HCT116 (cell line): ENCODE data around the gene TRIL. TPM values are rescaled to one million over a fixed set of nuclear protein-coding genes. Genes with fewer than 3 reads are reported as not detected.

Source experiments
- ATAC-seq: fragments of 200-7000 bp; cut with Tn5 transposase; 2 replicates; pipeline ENCODE4 v1.9.1; 2020; ENCODE audit warnings: mild to moderate bottlenecking, moderate library complexity
- BruUV-seq: library from RNA; stranded (reverse); fragments of 400-500 nt; replicated peaks from 2 replicates; lab custom pipeline; 2021; lab: Mats Ljungman, UMichigan
- CTCF ChIA-PET: fragments of 300-600 bp; sonication (Branson Sonifier 250); formaldehyde crosslinking; loops from one replicate; lab custom pipeline; 2021; ENCODE audit warnings: antibody characterized with exemption; lab: Charles Lee
- POLR2A ChIA-PET: fragments of 300-600, 350-600 bp; sonication (Branson Sonifier 250); formaldehyde crosslinking; loops from one replicate; lab custom pipeline; 2021; ENCODE audit warnings: antibody characterized with exemption; lab: Charles Lee
- RAD21 ChIA-PET, 2 experiments: fragments of 300-600 bp; sonication (Branson Sonifier 250); formaldehyde crosslinking; loops; one replicate each; lab custom pipeline; 2023; ENCODE audit warnings: low total read pairs in 2 of 2; ENCODE audit not compliant: uncharacterized antibody in 2 of 2, unreplicated experiment in 2 of 2, low non-redundant PET in 1 of 2; lab: Charles Lee
- DNase-seq: peaks from one replicate; pipeline ENCODE4 v3.0.0-alpha.2; 2010; ENCODE audit warnings: low read depth, low spot score
- H2AFZ ChIP-seq: fragments of 200-600 bp; shearing (Covaris generic), sonication (generic); 2 replicates; pipeline ENCODE4 v1.6.1; 2017; ENCODE audit warnings: low read depth, mixed run types, mixed read lengths, antibody characterized with exemption, low read length; ENCODE audit not compliant: poor library complexity, severe bottlenecking
- H3K27ac ChIP-seq: 2 replicates; pipeline ENCODE4 v1.5.1; 2012; ENCODE audit warnings: low read depth, low read length
- H3K27me3 ChIP-seq: fragments of 200-600 bp; sonication (generic); 2 replicates; pipeline ENCODE4 v1.6.1; 2016; ENCODE audit warnings: mixed run types, low read length, mixed read lengths; ENCODE audit not compliant: insufficient read depth
- H3K36me3 ChIP-seq, 2 experiments: fragments of 200-500 bp in 1 of 2; fragments of 200-600 bp in 1 of 2; sonication (Bioruptor generic) in 1 of 2; sonication (generic) in 1 of 2; 2 replicates each; pipeline versions ENCODE4 v1.5.1 to v1.6.1; 2014 to 2016; ENCODE audit warnings: low read length in 2 of 2, inconsistent platforms in 1 of 2, mixed read lengths in 1 of 2, mixed run types in 1 of 2; ENCODE audit not compliant: insufficient read depth in 2 of 2, control insufficient read depth in 1 of 2
- H3K4me1 ChIP-seq, 2 experiments: fragments of 200-600 bp in 1 of 2; sonication (generic) in 1 of 2; 2 replicates each; pipeline versions ENCODE4 v1.5.1 to v1.6.1; 2012 to 2017; ENCODE audit warnings: low read length in 2 of 2, inconsistent platforms in 1 of 2, mild to moderate bottlenecking in 1 of 2, mixed read lengths in 1 of 2, mixed run types in 1 of 2, moderate library complexity in 1 of 2; ENCODE audit not compliant: insufficient read depth in 2 of 2, control insufficient read depth in 1 of 2
- H3K4me2 ChIP-seq: fragments of 200-600 bp; sonication (generic); 2 replicates; pipeline ENCODE4 v1.6.1; 2017; ENCODE audit warnings: mixed run types, low read length, mixed read lengths
- H3K4me3 ChIP-seq, 2 experiments: fragments of 200-600 bp in 1 of 2; sonication (generic) in 1 of 2; replicated peaks in 1 of 2; 2 replicates each; pipeline ENCODE4 v1.5.1; 2011 to 2016; ENCODE audit warnings: low read length in 2 of 2, control low read depth in 1 of 2, low read depth in 1 of 2, mild to moderate bottlenecking in 1 of 2, mixed read lengths in 1 of 2, mixed run types in 1 of 2
- H3K79me2 ChIP-seq: fragments of 200-600 bp; sonication (generic); 2 replicates; pipeline ENCODE4 v1.6.1; 2017; ENCODE audit warnings: mild to moderate bottlenecking, mixed run types, low read length, moderate library complexity, mixed read lengths; ENCODE audit not compliant: insufficient read depth
- H3K9ac ChIP-seq: fragments of 200-600 bp; sonication (generic); 2 replicates; pipeline ENCODE4 v1.6.1; 2016; ENCODE audit warnings: low read length, mixed read lengths
- H3K9me2 ChIP-seq: fragments of 200-600 bp; sonication (generic), shearing (Covaris generic); 2 replicates; pipeline ENCODE4 v1.6.1; 2017; ENCODE audit warnings: mixed run types, mild to moderate bottlenecking, moderate library complexity; ENCODE audit not compliant: insufficient read depth
- H3K9me3 ChIP-seq, 2 experiments: fragments of 200-500 bp in 1 of 2; fragments of 200-600 bp in 1 of 2; sonication (Bioruptor generic) in 1 of 2; sonication (generic) in 1 of 2; 2 replicates each; pipeline ENCODE4 v1.6.1; 2014 to 2017; ENCODE audit warnings: low read length in 2 of 2, mixed read lengths in 2 of 2, inconsistent platforms in 1 of 2, low read depth in 1 of 2, mild to moderate bottlenecking in 1 of 2, mixed run types in 1 of 2, moderate library complexity in 1 of 2; ENCODE audit not compliant: control insufficient read depth in 1 of 2, insufficient read depth in 1 of 2
- H4K20me1 ChIP-seq: fragments of 200-600 bp; sonication (generic), shearing (Covaris generic); 2 replicates; pipeline ENCODE4 v1.6.1; 2017; ENCODE audit warnings: mixed run types, mild to moderate bottlenecking, moderate library complexity; ENCODE audit not compliant: insufficient read depth
- ATF3 ChIP-seq: IDR thresholded peaks from 2 replicates; pipeline ENCODE4 v1.6.1; 2012
- CEBPB ChIP-seq: IDR thresholded peaks from 2 replicates; pipeline ENCODE4 v1.6.1; 2012; ENCODE audit warnings: low read depth
- EGR1 ChIP-seq: IDR thresholded peaks from 2 replicates; pipeline ENCODE4 v1.6.1; 2012; ENCODE audit warnings: low read depth
- ELF1 ChIP-seq: IDR thresholded peaks from 2 replicates; pipeline ENCODE4 v1.6.1; 2012; ENCODE audit warnings: low read depth, borderline replicate concordance
- EZH2 ChIP-seq: fragments of 200-600 bp; sonication (generic); IDR thresholded peaks from 2 replicates; pipeline ENCODE4 v1.6.1; 2017; ENCODE audit warnings: antibody characterized with exemption, mixed run types
- FOSL1 ChIP-seq: IDR thresholded peaks from 2 replicates; pipeline ENCODE4 v1.6.1; 2012; ENCODE audit warnings: low read depth
- JUND ChIP-seq: IDR thresholded peaks from 2 replicates; pipeline ENCODE4 v1.6.1; 2012
- POLR2A ChIP-seq: IDR thresholded peaks from 2 replicates; pipeline ENCODE4 v1.7.0; 2011; ENCODE audit warnings: borderline replicate concordance; ENCODE audit not compliant: insufficient read depth, insufficient read length; ENCODE audit errors: extremely low read depth
- POLR2AphosphoS5 ChIP-seq: IDR thresholded peaks from 2 replicates; pipeline ENCODE4 v1.6.1; 2011; ENCODE audit warnings: mild to moderate bottlenecking, low read depth, low read length, moderate library complexity
- SIN3A ChIP-seq: IDR thresholded peaks from 2 replicates; pipeline ENCODE4 v1.6.1; 2012; ENCODE audit warnings: low read depth
- TCF7L2 ChIP-seq: IDR thresholded peaks from 2 replicates; pipeline ENCODE4 v1.7.0; 2011; ENCODE audit warnings: borderline replicate concordance, inconsistent platforms; ENCODE audit not compliant: insufficient read depth, insufficient read length; ENCODE audit errors: extremely low read depth
- YY1 ChIP-seq: IDR thresholded peaks from 2 replicates; pipeline ENCODE4 v1.6.1; 2011; ENCODE audit warnings: low read length, low read depth, moderate library complexity, mild to moderate bottlenecking; ENCODE audit not compliant: insufficient replicate concordance; ENCODE audit errors: extremely low read depth
- ZFX ChIP-seq: fragments of 450-650 bp; IDR thresholded peaks from 2 replicates; pipeline ENCODE4 v1.6.1; 2017
- intact Hi-C: fragments of 100-400 bp; cut with micrococcal nuclease; formaldehyde crosslinking; loops from 2 replicates; pipeline ENCODE4 v1.10.0; 2022
- total RNA-seq: library from RNA; stranded (reverse); gene quantifications from one replicate; pipeline ENCODE4 v1.2.1, GENCODE V29; 2021; ENCODE audit not compliant: unreplicated experiment
- TF ChIP-seq, protein P1 (sequence below), 3 experiments: fragments of 200-600 bp in 1 of 3; sonication (generic) in 1 of 3; IDR thresholded peaks in 2 of 3; conservative IDR thresholded peaks in 1 of 3; 2 replicates each; pipeline ENCODE4 v1.5.1; 2012 to 2017; ENCODE audit warnings: low read depth in 2 of 3, low read length in 2 of 3, antibody characterized with exemption in 1 of 3, borderline replicate concordance in 1 of 3, control low read depth in 1 of 3, mild to moderate bottlenecking in 1 of 3, mixed read lengths in 1 of 3, mixed run types in 1 of 3, moderate library complexity in 1 of 3; ENCODE audit not compliant: insufficient read depth in 1 of 3
- TF ChIP-seq, protein P2 (sequence below): IDR thresholded peaks from 2 replicates; pipeline ENCODE4 v1.6.1; 2012; ENCODE audit warnings: low read depth

Gene TRIL
- total RNA-seq, 1 experiment from 2014 or later = not detected

- no peak for TF ChIP-seq SIN3A
- no peak for TF ChIP-seq ELF1
- no peak for TF ChIP-seq POLR2AphosphoS5
- no peak for TF ChIP-seq EZH2
- TF ChIP-seq EGR1 = no peak
- no peak for TF ChIP-seq YY1
- no peak for TF ChIP-seq POLR2A
- TF ChIP-seq, all 23 proteins: peak for 0
Measured at GRCh38 chr7:28988810-28989209, 30.7 kb upstream of the TRIL start (continued).

GRCh38 chr7:28988091-28988490, 30.0 kb upstream of the TRIL start:
- Histone ChIP-seq H3K4me1 (peaks cover 8 to 11% of the 10 kb centered on the region in 2 experiments), H3K36me3 (no peaks in the 10 kb centered on the region), H3K79me2 (no peaks in the 10 kb centered on the region), H3K9ac (no peak overlapping the region), H2AFZ (no peak overlapping the region), H3K27ac (no peak overlapping the region), H3K9me2 (no peaks in the 10 kb centered on the region), H4K20me1 (no peaks in the 10 kb centered on the region), H3K27me3 (no peaks in the 10 kb centered on the region), H3K9me3 (no peaks in the 10 kb centered on the region), H3K4me2 (no peak overlapping the region), H3K4me3 (no peak overlapping the region)
- intact Hi-C loops = no loop called here
- POLR2A ChIA-PET = no interaction called here
- ATAC-seq (no peak), DNase-seq (no peak)
- BruUV-seq = no TSS peak
- CTCF ChIA-PET = no interaction called here
- TF ChIP-seq ELF1 (no peak), POLR2AphosphoS5 (no peak), YY1 (no peak), EGR1 (no peak), ZFX (no peak), FOSL1 (no peak), CEBPB (no peak), JUND (no peak), ATF3 (no peak), TCF7L2 (no peak)
- TF ChIP-seq, protein P1, sequence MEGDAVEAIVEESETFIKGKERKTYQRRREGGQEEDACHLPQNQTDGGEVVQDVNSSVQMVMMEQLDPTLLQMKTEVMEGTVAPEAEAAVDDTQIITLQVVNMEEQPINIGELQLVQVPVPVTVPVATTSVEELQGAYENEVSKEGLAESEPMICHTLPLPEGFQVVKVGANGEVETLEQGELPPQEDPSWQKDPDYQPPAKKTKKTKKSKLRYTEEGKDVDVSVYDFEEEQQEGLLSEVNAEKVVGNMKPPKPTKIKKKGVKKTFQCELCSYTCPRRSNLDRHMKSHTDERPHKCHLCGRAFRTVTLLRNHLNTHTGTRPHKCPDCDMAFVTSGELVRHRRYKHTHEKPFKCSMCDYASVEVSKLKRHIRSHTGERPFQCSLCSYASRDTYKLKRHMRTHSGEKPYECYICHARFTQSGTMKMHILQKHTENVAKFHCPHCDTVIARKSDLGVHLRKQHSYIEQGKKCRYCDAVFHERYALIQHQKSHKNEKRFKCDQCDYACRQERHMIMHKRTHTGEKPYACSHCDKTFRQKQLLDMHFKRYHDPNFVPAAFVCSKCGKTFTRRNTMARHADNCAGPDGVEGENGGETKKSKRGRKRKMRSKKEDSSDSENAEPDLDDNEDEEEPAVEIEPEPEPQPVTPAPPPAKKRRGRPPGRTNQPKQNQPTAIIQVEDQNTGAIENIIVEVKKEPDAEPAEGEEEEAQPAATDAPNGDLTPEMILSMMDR (IDR thresholded peaks at IDR 0.05 in 2 of 3, conservative IDR thresholded peaks at IDR 0.05 in 1 of 3; ENCODE audit: borderline replicate concordance in 1 of 3, insufficient read depth in 1 of 3, low read depth in 2 of 3, low read length in 2 of 3) = no peak
- TF ChIP-seq, protein P2, sequence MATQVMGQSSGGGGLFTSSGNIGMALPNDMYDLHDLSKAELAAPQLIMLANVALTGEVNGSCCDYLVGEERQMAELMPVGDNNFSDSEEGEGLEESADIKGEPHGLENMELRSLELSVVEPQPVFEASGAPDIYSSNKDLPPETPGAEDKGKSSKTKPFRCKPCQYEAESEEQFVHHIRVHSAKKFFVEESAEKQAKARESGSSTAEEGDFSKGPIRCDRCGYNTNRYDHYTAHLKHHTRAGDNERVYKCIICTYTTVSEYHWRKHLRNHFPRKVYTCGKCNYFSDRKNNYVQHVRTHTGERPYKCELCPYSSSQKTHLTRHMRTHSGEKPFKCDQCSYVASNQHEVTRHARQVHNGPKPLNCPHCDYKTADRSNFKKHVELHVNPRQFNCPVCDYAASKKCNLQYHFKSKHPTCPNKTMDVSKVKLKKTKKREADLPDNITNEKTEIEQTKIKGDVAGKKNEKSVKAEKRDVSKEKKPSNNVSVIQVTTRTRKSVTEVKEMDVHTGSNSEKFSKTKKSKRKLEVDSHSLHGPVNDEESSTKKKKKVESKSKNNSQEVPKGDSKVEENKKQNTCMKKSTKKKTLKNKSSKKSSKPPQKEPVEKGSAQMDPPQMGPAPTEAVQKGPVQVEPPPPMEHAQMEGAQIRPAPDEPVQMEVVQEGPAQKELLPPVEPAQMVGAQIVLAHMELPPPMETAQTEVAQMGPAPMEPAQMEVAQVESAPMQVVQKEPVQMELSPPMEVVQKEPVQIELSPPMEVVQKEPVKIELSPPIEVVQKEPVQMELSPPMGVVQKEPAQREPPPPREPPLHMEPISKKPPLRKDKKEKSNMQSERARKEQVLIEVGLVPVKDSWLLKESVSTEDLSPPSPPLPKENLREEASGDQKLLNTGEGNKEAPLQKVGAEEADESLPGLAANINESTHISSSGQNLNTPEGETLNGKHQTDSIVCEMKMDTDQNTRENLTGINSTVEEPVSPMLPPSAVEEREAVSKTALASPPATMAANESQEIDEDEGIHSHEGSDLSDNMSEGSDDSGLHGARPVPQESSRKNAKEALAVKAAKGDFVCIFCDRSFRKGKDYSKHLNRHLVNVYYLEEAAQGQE = no peak
- RAD21 ChIA-PET = no interaction called here
